Activated T-cell treated with anti-CD3 and anti-CD28 coated beads for 1 hour (primary cell): ENCODE results near the gene MCC.
A peak's percentile ranks its signal among the peaks of the same experiment; 100 is the strongest.

Experiments
- DNase-seq: peaks from one replicate; pipeline ENCODE4 v3.0.0-alpha.2; 2020; ENCODE audit warnings: low read depth

Gene MCC

DNA sequence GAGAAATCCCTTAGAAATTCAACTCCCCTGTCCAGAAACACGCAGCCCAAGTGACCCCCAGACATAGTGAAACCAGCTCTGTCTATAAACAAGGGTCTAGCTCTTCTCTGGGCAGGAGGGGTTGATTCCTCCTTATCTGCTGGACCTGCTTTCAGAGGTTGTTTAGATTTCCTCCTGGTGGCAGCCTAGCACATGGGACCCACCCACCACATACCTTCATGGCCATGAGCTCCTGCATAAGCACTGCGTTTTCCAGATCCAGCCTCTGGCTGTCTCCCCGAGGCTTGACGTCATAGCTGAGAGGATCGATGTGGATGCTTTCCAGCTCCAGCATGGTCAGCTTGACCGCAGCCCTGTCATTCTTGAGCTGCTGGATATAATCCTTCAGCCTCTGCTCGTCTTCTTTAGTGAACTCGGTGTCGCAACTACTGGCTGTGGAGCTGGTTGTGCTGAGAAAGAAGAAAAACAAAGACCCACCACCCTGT lies 434.7 kb downstream of the MCC start:
- no peak for DNase-seq

DNA sequence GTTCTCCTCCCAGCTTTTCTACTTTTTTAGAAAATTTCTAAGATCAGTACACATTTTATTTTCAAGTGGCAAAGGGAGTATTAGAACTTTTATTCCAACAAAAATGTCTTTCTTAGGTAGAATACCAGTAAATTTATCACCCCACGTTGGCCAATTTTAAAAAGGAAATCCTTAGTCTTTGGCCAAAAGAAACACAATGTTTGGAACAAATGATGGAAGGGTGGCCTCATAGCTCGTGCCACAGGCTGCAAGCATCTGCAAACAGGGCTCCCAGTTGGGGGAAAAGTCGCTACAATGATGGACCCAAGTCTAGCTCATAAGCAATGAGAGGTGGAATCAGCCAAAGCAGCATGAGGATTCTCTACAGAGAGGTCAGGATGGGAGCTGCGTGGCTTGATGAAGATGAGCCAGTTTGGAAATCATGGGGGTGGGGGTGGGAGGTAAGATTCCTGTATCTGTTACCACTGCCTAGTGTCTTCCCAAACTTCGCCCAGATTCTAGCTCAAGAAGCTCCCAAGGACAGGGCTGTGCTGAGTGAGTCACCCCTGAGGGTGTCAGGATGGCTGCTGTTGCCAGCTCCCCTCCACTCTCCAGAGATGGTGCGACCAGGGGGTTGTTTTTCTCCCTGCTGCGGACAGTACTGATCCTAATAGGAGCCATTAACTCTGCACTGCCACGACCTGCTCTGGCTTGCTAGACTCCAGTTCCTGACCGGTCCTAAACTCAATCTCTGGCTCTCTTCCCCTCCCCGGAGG lies 436.0 kb downstream of the MCC start:
- no peak for DNase-seq

DNA sequence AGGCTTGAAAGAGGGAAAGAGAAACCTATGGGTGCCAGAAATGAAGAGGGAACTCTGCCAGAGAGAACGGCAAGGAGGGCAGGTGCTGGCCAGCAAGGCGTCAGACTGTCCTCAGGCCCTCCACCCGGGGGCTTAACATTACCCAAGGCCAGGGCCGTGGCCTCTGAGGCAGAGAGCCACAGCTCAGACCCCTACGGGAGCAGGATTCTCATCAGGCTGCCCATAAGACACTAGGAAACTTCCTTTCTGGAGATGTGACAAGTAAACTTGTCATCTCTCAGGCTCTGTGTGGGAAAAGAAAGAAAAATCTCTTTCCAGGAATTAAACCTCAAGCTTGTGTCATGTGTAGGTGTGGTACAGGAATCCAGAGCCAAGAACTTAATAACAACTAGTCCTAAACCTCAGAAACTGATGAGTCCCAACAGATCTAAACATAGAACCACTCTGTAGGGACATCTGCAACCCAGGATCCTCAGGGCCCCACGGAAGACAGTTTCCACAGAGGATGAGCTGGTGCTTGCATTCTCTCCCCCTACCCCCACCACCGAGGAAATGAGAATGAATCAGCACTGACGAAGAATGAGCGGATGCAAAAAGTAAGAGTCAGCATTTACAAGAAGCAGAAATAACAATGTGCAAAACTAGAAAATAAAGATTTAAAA lies 437.4 kb downstream of the MCC start:
- DNase-seq = no peak

DNA sequence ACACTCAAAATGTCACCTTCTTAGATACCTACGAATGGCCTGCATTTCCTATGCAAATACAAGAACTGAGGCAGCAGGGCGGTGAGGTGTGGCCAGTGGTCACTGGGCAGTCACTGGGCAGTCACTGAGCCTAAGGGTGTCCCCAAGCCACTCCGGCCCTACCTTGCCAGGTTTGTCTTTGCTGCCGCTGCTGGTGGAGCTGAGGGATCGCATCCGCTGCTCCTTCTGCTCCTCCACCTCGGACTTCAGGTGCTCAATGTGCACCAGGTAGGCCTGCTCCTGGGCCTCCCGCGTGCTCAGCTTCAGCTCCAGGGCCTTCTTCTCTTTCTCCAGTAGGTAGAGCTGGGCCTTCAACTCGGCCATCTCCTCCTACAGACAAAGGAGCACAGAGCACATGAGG lies 439.3 kb downstream of the MCC start:
- no peak for DNase-seq

DNA sequence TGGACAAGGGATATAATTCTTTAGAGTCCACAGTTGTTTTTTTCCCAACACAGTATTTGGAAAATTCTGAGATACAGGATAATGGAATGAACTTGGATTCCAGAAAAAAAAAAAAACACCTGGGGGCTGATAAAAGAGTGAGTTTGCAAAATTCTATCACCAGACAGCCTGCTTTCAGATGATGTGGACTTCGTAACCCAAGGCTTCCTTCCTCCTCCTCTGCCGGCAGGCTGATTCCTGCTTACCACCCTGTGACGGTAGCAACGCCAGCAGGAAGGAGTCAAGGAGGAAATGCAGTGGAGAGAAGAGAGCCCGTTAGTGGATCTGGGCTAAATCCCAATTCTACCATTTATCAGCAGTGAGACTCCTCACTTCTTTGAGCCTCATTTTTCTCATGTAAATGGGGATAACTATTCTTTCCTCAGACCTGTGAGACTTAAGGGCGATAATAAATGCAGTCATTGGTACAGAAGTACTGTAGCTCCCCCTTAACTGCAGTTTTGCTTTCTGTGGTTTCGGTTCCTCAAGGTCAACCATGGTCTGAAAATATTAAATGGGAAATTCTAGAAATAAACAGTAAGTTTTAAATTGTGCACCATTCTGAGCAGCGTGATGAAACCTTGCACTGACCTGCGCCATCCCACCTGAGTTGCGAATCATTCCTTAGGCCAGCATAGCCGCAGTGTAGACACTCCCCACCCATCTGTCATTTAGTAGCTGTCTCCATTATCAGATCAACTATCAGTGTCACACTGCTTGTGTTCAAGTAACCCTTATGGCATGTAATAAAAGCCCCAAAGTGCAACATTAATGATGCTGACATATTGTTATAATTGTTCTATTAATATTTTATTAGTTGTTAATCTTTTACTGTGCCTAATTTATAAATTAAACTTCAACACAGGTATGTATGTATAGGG lies 440.3 kb downstream of the MCC start:
- no peak for DNase-seq

DNA sequence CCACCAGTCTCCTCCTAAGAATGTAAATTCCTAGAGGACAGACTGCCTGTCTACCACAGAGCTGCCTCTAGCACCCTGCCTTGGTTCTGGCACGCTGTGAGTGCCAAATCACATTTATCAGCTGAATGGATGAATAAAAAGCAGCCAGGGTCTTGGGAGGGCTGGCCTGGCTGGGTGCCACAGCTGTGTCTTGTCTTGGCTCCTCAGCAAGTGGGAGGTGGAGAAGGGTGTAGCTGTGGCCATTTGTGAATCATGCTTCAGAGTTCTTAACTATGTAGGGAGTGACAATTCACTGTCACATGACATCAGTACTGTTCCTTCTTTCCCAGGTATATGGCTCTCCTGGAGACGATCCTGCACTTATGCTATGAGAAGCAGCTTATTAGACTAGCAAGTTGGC lies 441.0 kb downstream of the MCC start:
- no peak for DNase-seq

DNA sequence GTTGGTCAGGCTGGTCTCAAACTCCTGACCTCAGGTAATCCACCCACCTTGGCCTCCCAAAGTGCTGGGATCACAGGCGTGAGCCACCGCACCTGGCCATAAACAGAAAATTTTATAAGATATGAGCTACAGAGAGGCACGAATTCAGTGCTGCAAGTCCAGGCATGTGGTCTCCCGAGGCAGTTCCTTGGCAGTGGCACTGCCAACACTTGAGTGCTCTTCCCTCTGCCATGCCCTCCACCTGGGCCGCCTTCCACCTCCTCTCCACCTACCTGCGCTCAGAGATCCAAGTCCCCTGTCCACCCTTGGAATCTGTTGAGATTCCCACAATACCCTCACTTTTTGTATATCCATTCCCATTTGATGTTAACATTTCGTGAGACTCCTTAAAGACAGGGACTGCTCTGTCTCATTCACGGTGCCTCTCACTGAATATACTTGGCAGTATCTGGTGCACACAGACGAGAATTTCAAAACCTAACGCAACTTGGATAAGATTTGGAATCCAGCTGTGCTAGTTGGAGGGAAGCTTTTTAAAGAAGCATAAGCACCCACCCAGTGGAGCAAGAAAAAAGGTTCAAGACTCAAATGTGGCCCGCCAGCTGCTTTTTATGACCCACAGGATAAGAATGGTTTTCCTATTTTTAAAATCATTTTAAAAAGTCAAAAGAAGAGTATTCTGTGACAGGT lies 443.3 kb downstream of the MCC start:
- no peak for DNase-seq

DNA sequence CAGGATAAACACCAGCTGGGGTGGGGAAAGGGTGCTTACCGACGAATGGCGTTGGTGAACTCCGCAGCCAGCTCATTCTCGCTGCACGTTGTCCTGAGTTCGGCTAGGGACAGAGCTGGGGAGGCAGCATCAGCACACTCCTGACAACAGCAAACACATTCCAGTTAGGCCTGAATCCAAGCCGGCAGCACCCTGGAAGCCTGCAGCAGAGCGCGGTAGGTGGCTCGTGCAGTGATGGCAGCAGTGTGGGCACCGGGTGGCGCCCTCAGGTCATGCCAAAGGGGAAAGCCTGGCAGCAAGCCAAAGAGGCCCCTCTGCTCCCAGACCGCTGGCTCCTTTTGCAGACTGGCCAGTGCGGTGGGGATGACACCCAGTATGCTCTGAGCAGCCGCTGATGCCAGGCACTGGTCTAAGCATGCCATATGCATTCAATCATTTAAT lies 444.7 kb downstream of the MCC start:
- peak; percentile 6 for DNase-seq

DNA sequence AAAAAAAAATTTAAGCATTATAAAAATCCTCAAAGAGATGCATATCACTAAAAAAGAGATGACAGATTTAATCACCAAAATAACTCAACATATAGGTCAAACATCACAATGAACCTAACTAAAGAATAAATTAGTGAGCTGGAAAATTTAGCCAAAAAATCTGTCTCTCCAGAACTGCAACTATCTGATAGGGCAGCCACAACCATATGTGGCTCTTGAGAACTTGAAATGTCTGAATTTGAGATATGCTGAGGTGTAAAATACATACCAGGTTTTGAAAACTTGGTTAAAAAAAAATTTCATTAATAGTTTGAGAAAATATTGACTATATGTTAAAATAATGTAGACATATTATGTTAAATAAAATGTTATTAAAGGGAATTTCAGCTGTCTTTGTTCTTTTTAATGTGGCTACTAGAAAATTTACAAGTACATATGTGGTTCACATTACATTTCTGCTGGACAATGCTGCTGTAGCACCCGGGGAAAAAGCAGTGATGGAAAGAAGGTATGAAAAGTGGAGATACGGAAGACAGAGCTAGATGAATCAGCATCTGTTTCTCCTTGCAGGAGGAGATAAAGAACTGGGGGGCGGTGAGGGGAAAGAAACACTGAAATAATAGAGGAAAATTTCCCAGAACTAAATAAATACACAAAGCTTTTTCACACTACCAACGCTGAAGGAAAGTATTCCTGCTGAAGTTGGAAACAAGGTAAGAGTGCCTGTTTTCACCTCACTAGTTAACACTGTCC lies 445.6 kb downstream of the MCC start:
- DNase-seq = no peak

DNA sequence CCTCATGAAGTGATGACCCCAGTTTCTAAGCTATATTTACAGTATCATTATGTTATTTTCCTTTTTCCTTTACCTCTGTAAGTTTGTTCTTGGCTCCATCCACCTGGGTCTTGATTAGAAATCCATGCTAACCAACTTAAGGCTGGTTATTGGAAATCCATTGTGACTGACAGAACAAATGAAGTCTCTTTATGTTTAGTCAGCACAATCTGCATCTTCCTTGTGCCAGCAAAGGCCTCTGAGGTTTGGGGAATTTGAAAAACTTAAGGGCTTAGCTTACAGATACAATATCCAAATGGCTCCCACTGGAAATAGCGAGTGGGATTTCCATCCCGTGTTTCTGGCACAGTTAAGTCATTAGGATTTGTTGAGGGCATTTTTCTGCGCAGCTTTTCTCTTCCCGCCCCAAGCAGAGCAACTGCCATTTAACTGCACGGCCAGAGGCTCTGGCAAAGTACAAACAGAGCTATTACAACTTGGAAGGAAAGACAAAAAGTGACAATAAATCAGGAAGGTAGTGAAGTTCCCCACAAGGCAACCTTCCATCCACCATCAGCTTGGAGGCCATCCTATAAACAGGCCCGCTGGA lies 447.5 kb downstream of the MCC start:
- no peak for DNase-seq

DNA sequence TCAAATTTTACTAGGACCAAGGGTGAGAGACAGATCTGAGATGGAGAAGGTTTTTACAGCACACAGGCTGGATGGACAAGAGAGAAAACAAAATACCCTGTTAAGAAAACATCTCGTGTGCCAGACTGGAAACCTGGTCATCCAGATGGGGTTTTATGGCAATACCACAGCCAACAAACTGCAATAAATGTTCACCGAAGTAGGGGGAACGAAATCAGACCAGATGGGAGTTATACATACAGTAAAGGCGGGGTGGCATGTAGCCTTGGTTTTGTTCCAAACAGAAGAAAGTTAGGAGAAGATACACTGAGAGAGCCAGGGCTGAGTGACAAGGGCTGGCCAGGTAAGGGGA lies 448.3 kb downstream of the MCC start:
- no peak for DNase-seq

DNA sequence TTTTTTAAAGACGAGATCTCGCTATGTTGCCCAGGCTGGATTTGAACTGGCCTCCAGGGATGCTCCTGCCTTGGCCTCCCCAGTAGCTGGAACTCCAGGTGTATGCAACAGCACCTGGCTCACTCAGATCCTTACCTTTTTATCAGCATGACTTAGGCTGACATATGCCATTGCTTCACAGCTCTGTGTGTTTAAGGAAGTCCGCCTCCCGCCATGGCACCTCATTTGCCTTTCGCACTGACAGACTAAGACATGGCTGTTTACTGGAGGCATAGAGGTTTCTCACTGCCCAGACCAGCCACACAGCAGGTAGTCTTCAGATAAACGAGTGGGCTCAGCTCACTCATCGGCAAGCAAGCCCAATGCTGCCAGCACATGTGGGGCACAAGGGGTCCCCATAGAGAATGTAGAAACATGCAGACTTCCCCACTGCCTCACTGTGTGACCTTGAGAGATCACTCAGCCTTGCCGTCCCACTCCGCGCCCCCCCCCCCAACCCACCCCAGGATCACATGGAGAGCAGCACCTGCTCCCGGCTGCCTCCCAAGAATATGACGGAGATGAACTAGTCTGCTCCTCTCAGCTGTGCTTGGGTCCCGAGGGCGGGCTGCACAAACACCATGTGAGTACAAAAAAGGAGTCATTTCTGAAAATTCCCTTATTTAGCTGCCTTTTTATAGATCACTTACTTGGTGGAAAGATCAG lies 448.9 kb downstream of the MCC start:
- DNase-seq = no peak

DNA sequence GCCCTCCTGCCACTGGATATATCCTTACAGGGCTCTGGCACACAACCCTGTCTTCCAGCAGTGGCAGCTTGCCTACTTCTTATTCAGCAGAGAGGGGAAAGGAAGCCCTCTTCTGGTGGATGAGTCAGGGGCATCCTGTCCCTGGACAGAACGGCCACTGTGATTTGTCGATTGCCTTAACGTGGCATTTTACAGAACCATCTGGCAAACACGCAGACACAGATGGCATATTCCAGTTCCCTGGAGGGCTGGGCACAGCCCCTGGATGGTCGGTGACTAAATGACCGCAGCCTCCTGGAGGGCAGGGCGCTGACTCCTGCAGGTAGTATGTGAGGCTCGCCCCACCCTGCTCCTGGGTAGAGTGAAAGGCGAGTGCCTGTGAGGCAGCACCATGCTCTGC lies 449.5 kb downstream of the MCC start:
- DNase-seq = no peak

DNA sequence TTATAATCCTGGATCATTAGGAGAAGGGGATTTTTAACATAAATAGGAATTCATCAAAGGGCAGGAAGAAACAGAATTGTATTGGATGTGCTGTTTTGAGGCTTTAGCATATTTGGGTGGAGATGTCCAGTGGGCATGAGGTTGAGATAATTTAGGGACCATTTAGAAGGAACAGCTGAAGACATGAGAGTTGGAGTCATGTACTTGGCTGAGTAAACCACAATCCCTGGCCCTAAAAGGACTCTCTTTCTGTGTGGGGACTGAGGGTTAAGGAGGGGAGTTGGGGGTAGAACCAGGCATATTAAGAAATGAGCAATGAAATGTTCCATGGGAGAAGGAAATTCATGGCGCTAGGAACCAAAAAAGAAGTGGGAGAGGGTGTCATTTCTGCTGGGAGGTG lies 450.1 kb downstream of the MCC start:
- no peak for DNase-seq

DNA sequence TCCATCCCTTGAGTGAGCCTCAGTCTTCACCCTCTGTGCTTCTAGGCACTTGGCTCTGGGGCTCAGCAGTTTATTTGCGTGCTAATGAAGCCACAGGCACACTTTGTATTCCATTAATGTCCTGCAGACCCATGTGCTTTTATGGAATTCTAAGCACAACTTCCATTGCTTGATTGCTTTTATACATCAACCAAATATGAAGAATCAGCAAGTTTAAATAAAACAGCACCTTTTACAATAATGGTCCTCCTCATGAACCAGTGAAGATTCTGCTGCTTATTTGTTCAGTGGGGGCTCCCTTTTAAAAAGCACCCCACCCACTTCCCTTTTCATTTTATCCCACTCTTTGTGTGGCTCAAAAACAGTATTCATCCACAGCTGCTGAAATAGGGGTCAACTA lies 451.4 kb downstream of the MCC start:
- DNase-seq = no peak

DNA sequence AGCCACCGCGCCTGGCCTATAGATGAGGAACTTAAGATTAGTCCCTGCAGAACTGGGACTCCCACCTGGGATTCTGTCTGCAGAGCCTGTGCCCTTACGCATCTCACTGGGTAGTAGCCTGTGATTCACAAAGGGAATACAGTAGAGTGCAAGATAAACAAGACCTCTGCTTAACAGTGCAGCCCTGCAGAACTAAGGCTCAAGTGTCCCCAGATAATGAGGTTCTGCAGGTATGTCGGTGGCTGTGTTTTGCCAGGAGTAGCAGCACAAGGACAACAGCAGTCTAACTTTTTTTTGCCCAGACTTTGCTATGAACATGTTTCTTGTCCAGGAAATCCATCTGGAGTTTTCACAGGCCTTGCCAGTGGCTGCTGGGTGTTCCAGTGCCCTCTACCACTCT lies 451.9 kb downstream of the MCC start:
- no peak for DNase-seq

DNA sequence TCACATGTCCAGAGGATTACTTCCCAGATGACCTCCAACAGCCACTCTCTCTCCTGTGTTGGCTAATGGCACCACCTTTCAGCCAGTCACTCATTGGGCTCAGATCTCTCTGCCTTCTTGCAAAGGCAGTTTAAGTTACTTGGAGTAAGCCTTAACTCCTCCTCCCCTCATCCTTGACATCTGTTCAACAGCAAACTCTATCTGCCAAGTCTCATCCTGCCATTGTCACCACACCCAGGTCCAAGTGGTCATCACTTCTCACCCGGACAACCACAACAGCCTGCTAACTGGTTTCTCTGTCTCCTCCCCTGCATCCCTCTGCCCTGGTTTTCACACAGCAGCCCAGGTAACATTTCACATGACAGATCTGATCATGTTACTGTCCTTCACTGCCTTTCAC lies 453.2 kb downstream of the MCC start:
- no peak for DNase-seq

DNA sequence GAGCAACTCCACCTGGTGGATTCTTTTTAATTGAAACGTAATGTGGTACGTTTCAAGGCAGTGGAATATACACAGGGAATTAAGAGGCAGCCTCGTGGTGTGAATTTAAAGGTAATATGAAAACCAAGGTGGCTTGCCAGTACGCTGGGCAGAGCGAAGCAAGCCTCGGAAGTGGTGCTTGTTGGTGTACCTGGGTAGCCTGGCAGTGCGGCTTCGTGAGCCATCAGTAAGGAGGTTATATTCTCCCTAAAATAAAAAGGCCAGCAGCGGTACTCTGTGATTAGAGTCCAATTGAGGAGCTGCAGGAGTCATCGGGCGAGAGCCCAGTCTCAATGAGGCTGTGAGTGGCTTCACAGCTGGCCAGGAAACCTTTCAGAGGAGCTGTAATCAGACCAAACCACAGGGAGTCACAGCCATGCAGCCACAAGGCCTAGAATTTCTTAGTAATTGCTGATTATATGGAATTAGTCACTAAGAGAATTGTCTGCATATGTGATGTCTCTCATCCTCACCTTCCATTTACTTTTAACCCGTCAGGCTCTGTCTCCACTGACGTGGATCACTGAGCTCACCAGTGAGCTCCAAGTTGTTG lies 454.0 kb downstream of the MCC start:
- no peak for DNase-seq

DNA sequence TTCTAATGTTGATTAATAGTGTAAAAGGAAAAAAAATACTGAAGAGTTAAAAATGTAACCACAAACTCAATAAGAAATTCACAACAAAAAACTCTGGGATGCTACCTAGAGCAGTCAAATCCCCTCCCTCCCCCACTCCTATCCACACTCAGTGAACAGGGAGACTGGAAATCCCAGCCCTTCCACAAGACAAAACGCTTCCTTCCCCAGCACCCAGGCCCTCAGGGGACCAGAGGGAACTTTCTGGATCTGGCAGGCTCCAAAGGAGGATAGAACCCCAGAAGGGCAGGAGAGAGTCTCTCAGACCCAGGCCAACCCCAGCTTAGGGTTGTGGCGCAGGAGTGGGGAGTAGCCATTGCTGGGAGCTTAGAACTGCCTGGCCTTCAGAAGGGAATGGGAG lies 456.7 kb downstream of the MCC start:
- no peak for DNase-seq

DNA sequence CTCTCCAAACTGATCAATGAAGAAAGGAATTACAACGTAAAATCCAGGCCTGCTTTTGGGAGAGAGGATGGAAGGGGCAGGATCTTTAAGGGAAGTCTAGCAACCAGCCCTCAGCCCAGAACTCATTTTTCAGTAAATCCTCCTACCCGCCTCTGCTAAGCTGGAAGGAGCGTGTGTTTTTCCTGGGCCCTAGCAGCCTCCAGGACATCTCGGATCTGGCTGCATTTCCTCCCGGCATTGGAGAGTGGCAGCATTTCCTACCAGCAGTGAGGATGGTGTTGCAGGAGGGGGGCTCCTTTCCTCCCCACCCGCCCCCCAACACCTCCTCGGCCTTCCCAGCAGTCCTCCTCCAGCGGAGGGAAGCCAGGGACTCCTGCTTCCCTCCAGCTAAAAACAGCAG lies 457.1 kb downstream of the MCC start:
- no peak for DNase-seq
